GM18526 (cell line): ENCODE data around the gene ITK.

Experiments used
- POLR2A ChIP-seq: IDR thresholded peaks from 3 replicates; pipeline ENCODE4 v1.6.1; 2011; ENCODE audit not compliant: insufficient read length; ENCODE audit errors: extremely low read depth

The ITK gene

GRCh38 chr5:157165261-157165660 is 15.4 kb upstream of the ITK start:
- TF ChIP-seq POLR2A = no peak

DNA sequence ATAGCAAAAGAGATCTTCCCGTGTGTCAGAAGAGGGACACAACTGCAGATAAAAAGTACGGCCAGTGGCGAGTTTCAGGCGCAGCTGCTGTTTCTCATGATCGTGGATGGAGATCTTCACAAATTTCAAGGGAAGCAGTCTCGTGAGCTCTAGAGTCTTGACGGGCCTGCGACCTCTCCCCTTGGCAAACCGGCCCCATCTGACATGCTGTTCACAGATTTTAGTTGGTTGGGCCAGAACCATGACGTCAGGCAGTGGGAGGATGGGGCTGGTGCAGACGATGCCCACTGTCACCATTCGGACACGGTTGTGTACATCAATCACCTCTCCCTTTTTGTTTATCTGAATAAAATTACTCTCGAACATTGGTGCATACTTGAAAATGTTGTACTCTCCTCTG is 15.0 kb upstream of the ITK start:
- TF ChIP-seq POLR2A = no peak

GRCh38 chr5:157166214-157167213 is 14.1 kb upstream of the ITK start, which contains the start of gene GARIN3:
TSS of gene GARIN3 (minus strand) at chr5:157166264. CDS start at chr5:157166168, 96 bp downstream.
- TF ChIP-seq POLR2A = no peak

DNA sequence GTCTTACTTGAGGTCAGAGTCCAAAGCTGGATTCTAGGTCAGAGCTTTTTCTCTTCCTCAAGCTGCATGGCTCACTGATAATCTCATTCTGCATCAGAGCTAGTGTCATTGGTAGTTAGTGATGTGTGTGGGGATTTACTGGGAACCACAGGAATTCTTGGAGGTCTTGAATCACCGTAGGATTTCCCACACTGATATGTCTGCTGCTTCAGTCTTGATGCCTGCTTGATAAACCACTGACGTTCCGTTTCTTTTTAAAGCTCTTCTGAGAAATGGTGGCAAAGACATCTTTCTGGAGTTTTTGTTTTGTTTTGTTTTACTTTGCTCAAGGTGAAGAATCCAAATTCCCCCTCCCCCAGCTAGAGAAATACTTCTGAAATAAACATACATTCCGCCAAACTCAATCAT is 13.4 kb upstream of the ITK start:
- TF ChIP-seq POLR2A = no peak

GRCh38 chr5:157168286-157168685 is 12.4 kb upstream of the ITK start:
- TF ChIP-seq POLR2A = no peak

- TF ChIP-seq POLR2A = no peak
These were observed 8.2 kb upstream of the ITK start for GRCh38 chr5:157172403-157172802.

DNA sequence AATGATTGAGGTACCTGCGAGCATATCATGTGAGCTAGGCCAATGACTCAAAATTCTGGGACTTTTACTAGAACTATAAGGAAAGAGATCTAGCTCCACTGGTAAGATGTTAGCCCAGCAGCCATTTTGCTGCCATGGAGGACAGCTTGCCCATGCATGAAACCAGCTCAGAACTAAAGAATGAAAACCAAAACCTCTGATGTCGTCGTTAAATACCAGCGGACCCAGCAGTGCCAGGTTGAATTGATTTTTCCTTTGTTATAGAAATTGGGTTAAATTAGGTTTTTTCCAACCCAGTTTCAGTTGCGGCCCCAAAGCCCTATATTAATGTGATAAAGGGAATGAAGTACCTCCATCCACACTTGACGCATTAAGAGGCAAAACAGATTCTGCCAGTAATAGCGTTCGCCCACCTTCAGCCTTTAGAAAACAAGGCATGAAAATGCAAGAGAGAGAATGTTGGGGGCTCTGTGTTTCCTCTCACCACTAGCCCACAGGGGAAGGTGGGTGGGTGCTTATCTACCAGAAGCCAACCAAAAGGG is 5.5 kb upstream of the ITK start:
- no peak for TF ChIP-seq POLR2A

DNA sequence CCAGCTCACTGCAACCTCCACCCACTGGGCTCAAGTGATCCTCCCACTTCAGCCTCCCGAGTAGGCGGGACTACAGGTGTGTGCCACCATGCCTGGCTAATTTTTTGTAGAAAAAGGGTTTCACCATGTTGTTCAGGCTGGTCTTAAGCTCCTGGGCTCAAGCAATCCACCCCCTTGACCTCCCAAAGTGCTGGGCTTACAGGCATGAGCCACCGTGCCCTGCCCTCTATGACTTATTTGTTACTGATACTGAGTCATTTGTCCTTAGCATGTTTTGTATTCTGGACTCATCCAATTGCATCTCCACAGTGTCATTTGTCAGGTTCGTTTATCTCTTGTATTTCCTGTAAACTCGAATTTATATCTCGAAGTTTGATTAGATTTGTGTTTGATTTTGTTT is 2.7 kb upstream of the ITK start:
- no peak for TF ChIP-seq POLR2A

DNA sequence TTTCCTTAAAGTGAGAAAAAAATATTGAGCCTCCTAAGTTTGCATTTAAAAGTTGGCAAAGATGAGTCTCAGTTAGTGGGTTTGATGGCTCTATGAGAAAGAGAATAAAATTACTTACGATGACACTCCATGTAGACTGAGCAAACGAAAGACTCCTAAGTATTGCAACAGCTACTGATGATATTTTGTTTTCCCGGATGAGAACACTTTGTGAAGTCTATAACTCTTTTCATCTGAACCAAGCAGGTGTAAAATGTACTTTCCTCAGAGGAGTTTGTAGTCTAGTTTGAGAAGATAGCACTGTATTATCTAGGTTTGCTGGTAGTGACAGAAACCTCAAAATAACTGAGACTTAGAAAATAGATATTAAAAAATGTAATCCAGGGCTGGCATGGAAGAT is 1.7 kb upstream of the ITK start:
- no peak for TF ChIP-seq POLR2A

DNA sequence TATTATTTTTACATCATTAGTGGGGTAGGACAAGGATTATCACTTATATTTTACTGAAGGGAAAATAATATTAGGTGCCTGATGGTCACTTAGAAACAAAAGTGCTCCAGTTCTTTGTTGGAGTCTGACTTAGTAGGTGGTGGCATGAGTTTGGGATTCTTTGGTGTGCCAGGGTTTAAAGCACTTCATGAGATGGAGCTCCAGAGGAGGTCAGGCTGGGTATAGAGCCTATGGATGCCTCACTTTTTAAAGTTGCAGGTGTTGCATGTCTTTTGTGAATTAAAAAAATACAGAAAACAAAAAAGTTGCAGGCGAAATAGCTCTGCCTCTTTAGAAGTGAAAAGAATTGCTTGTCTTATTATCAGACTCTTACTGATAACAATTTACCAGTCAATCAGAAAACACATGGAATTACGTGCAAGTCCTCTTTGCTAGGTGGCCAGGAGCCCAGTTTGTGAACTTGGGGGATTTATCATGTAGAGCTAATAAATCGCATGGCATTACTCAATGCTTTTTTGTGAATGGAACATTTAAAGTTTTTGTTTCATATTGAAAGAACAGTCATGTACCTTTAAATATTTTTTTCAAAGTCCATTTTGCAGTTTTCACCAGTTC is 1.6 kb downstream of the ITK start:
- no peak for TF ChIP-seq POLR2A

- TF ChIP-seq POLR2A = no peak
These were observed 3.6 kb downstream of the ITK start for GRCh38 chr5:157184117-157184670.

DNA sequence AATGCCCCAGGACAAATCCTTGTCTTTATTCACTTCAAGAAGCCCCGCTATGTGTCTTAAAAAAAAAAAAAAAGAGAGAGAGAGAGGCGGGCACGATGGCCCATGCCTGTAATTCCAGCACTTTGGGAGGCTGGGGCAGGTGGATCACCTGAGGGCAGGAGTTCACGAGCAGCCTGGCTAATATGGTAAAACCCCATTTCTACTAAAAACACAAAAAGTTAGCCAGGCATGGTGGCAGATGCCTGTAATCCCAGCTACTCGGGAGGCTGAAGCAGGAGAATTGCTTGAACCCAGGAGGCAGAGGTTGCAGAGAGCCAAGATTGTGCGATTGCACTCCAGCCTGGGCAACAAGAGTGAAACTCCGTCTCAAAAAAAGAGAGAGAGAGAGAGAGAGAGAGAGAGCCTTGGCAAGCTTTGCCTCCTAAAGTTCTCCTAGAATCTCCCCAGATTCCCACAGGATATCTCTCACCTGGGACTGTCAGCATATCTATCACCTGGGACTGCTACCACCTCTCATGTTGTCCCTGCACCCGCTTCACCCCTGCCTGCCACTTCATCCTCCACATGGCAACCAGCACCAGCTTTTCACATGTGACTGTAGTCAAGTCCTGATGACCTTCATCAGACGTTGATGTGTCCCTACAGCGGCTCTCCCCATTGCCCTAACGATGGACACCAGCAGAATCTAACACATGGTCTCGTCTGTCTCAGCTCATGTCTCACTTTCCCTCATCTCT is 5.8 kb downstream of the ITK start:
- TF ChIP-seq POLR2A = no peak

DNA sequence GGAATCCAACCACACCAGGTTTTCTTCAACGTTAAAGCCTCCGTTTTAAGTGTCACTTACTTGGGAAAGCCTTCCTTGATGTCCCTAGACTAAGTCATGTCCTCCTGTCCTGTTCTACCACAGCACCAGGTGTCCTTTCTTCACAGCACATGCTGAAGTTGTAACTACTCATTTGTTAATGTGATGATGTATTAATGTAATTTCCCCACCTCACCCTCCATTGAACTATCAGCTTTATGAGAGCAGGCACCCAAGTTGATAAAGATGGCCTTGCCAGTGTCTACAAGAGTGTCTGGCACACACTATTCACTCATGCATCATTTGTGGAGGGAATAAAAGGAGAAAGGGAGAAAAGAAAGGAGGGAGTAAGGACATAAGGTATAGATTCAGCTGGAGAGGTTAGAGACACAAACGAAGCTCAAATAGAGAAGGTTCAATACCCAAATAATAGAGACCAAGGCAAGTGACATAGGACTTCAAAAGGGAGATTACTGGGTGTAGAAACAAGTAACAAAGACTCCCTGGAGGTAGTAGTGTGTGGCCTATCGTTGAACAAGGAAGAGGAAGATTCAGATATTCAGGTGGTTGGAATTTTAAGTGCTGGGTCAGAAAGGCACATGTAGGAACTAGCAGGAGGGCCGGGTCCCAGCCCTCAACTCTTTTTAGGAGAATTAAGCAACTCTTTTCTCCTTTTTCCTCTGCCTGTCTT is 6.6 kb downstream of the ITK start:
- TF ChIP-seq POLR2A = no peak

GRCh38 chr5:157188270-157188669 is 7.6 kb downstream of the ITK start:
- no peak for TF ChIP-seq POLR2A
